Measurements from ENCODE around the gene CCDC34. TPM values are rescaled to one million over a fixed set of nuclear protein-coding genes. Genes with fewer than 3 reads are reported as not detected.

Gene CCDC34
- total RNA-seq, 1 experiment from 2014 or later, result 18.7 TPM

GRCh38 chr11:27388001-27388400 lies 25.0 kb upstream of the CCDC34 start:
- no peaks in the 10 kb centered on the region for H3K36me3 ChIP-seq (ENCODE audit: control insufficient read depth in 1 of 2, insufficient read depth in 2 of 2, low read length in 2 of 2)
- ChIA-PET RAD21 (ENCODE audit: low non-redundant PET in 1 of 2, low total read pairs in 2 of 2, uncharacterized antibody in 2 of 2, unreplicated experiment in 2 of 2) (no interaction called here), POLR2A (no interaction called here), CTCF (no interaction called here)
- H3K4me2 ChIP-seq (ENCODE audit: low read length), result no peak overlapping the region
- H3K4me3 ChIP-seq (replicated peaks in 1 of 2; ENCODE audit: low read depth in 1 of 2, low read length in 2 of 2), result no peak overlapping the region
- TF ChIP-seq EGR1 (IDR thresholded peaks at IDR 0.05; ENCODE audit: low read depth) (no peak), POLR2A (IDR thresholded peaks at IDR 0.05; ENCODE audit: borderline replicate concordance, extremely low read depth, insufficient read depth, insufficient read length) (no peak), POLR2AphosphoS5 (IDR thresholded peaks at IDR 0.05; ENCODE audit: low read depth, low read length) (no peak), REST (IDR thresholded peaks at IDR 0.05; ENCODE audit: low read depth) (no peak), ELF1 (IDR thresholded peaks at IDR 0.05; ENCODE audit: borderline replicate concordance, low read depth) (no peak), CBX3 (IDR thresholded peaks at IDR 0.05; ENCODE audit: low read depth) (no peak), CEBPB (IDR thresholded peaks at IDR 0.05; ENCODE audit: low read depth) (no peak), ZFX (IDR thresholded peaks at IDR 0.05) (no peak), YY1 (IDR thresholded peaks at IDR 0.05; ENCODE audit: extremely low read depth, insufficient replicate concordance, low read depth, low read length) (no peak), FOSL1 (IDR thresholded peaks at IDR 0.05; ENCODE audit: low read depth) (no peak), MAX (IDR thresholded peaks at IDR 0.05) (no peak), ZBTB33 (IDR thresholded peaks at IDR 0.05; ENCODE audit: extremely low read depth, insufficient replicate concordance, low read length) (no peak), SP1 (IDR thresholded peaks at IDR 0.05; ENCODE audit: low read depth) (no peak), SRF (IDR thresholded peaks at IDR 0.05; ENCODE audit: low read depth) (no peak), JUND (IDR thresholded peaks at IDR 0.05) (no peak)
- H3K79me2 ChIP-seq (ENCODE audit: insufficient read depth, low read length), result no peaks in the 10 kb centered on the region
- DNase-seq (ENCODE audit: low read depth, low spot score) (no peak), ATAC-seq (no peak)
- H3K4me1 ChIP-seq (ENCODE audit: control insufficient read depth in 1 of 2, insufficient read depth in 2 of 2, low read length in 2 of 2), result peaks cover 20 to 24% of the 10 kb centered on the region in 2 experiments
- no peak overlapping the region for H3K27ac ChIP-seq (ENCODE audit: low read depth, low read length)
- no peak overlapping the region for H2AFZ ChIP-seq (ENCODE audit: low read depth, low read length, poor library complexity, severe bottlenecking)
- H3K9ac ChIP-seq (ENCODE audit: low read length), result no peak overlapping the region
- H4K20me1 ChIP-seq (ENCODE audit: insufficient read depth), result no peaks in the 10 kb centered on the region
- H3K9me3 ChIP-seq (ENCODE audit: control insufficient read depth in 1 of 2, insufficient read depth in 1 of 2, low read depth in 1 of 2, low read length in 2 of 2), result no peaks in the 10 kb centered on the region
- no TSS peak for BruUV-seq (replicated peaks)
- no peaks in the 10 kb centered on the region for H3K27me3 ChIP-seq (ENCODE audit: insufficient read depth, low read length)
- intact Hi-C loops (cut with micrococcal nuclease), result no loop called here
- 0 out of 2 replicates have a peak, but pooled peaks cover 2% of the 10 kb centered on the region for H3K9me2 ChIP-seq (ENCODE audit: insufficient read depth)

All from HCT116 (cell line).